Measurements from ENCODE around the gene WIPF2. TPM values are rescaled to one million over a fixed set of nuclear protein-coding genes. Genes with fewer than 3 reads are reported as not detected.

The WIPF2 gene
- total and polyA plus RNA-seq, 2 donors from 2014 or later, result 9.9 to 36.4 TPM

- intact Hi-C loops (cut with DNase I), result no loop called here
These were observed 45.5 kb downstream of the WIPF2 start for GRCh38 chr17:40264458-40265185.

GRCh38 chr17:40265337-40265736 is 46.2 kb downstream of the WIPF2 start:
- Histone ChIP-seq H3K9ac (ENCODE audit: low read length in 3 of 3) (no peak overlapping the region), H3K36me3 (ENCODE audit: control insufficient read depth in 2 of 3, insufficient read depth in 3 of 3, low read length in 3 of 3) (peaks cover 0 to 51% (median 18%) of the 10 kb centered on the region in 3 donors), H3K4me3 (ENCODE audit: low read length in 3 of 3) (no peak overlapping the region), H3K9me3 (ENCODE audit: control insufficient read depth in 2 of 3, insufficient read depth in 1 of 3, low read length in 3 of 3) (no peaks in the 10 kb centered on the region), H3K4me1 (ENCODE audit: control insufficient read depth in 2 of 3, insufficient read depth in 2 of 3, low read depth in 1 of 3, low read length in 3 of 3) (peaks cover 0 to 9% (median 3%) of the 10 kb centered on the region in 3 donors), H3K27ac (ENCODE audit: low read depth in 2 of 2, low read length in 2 of 2) (no peak overlapping the region), H3K27me3 (ENCODE audit: control insufficient read depth, insufficient read depth, low read length) (no peaks in the 10 kb centered on the region)
- DNase-seq (no peak), FAIRE-seq (no peak)
- intact Hi-C loops (cut with DNase I), result no loop called here
- no peak for TF ChIP-seq CTCF (IDR thresholded peaks at IDR 0.05; ENCODE audit: borderline replicate concordance, extremely low read depth, insufficient read depth)

More at GRCh38 chr17:40264458-40265185, 45.5 kb downstream of the WIPF2 start:
- Histone ChIP-seq H3K27ac (ENCODE audit: low read depth in 2 of 2, low read length in 2 of 2) (no peak overlapping the region), H3K27me3 (ENCODE audit: control insufficient read depth, insufficient read depth, low read length) (no peaks in the 10 kb centered on the region), H3K36me3 (ENCODE audit: control insufficient read depth in 2 of 3, insufficient read depth in 3 of 3, low read length in 3 of 3) (peaks cover 0 to 55% (median 17%) of the 10 kb centered on the region in 3 donors), H3K4me1 (ENCODE audit: control insufficient read depth in 2 of 3, insufficient read depth in 2 of 3, low read depth in 1 of 3, low read length in 3 of 3) (peaks cover 0 to 10% (median 3%) of the 10 kb centered on the region in 3 donors), H3K4me3 (ENCODE audit: low read length in 3 of 3) (no peak overlapping the region), H3K9me3 (ENCODE audit: control insufficient read depth in 2 of 3, insufficient read depth in 1 of 3, low read length in 3 of 3) (no peaks in the 10 kb centered on the region), H3K9ac (ENCODE audit: low read length in 3 of 3) (no peak overlapping the region)
- FAIRE-seq (no peak), DNase-seq (no peak)
- TF ChIP-seq CTCF (IDR thresholded peaks at IDR 0.05; ENCODE audit: borderline replicate concordance, extremely low read depth, insufficient read depth), result no peak

GRCh38 chr17:40266882-40267281 is 47.8 kb downstream of the WIPF2 start:
- Histone ChIP-seq H3K4me1 (ENCODE audit: control insufficient read depth in 2 of 3, insufficient read depth in 2 of 3, low read depth in 1 of 3, low read length in 3 of 3) (no peaks in the 10 kb centered on the region), H3K27ac (ENCODE audit: low read depth in 2 of 2, low read length in 2 of 2) (no peak overlapping the region), H3K9ac (ENCODE audit: low read length in 3 of 3) (no peak overlapping the region), H3K4me3 (ENCODE audit: low read length in 3 of 3) (no peak overlapping the region), H3K27me3 (ENCODE audit: control insufficient read depth, insufficient read depth, low read length) (no peaks in the 10 kb centered on the region), H3K9me3 (ENCODE audit: control insufficient read depth in 2 of 3, insufficient read depth in 1 of 3, low read length in 3 of 3) (no peaks in the 10 kb centered on the region), H3K36me3 (ENCODE audit: control insufficient read depth in 2 of 3, insufficient read depth in 3 of 3, low read length in 3 of 3) (peaks cover 0 to 57% (median 24%) of the 10 kb centered on the region in 3 donors)
- no peak for DNase-seq
- intact Hi-C loops (cut with DNase I), result no loop called here
- no peak for TF ChIP-seq CTCF (IDR thresholded peaks at IDR 0.05; ENCODE audit: borderline replicate concordance, extremely low read depth, insufficient read depth)
- FAIRE-seq, result no peak
